Panc1 (cell line): ENCODE measurements around the gene TLR6.

ENCODE experiments used
- CTCF ChIP-seq: fragments of 450-650 bp; IDR thresholded peaks from 2 replicates; pipeline ENCODE4 v1.5.1; 2017; ENCODE audit warnings: mild to moderate bottlenecking
- TCF7L2 ChIP-seq: IDR thresholded peaks from 2 replicates; pipeline ENCODE4 v1.6.1; 2011; ENCODE audit warnings: mild to moderate bottlenecking, low read depth, low read length, inconsistent platforms

GRCh38 chr4:38811297-38811696 lies 45.3 kb downstream of the TLR6 start:
- TF ChIP-seq CTCF (no peak), TCF7L2 (no peak)
